ENCODE measurements around the gene TMEM238.
"Not testable (repeated sequence)": the region's sequence is repeated elsewhere in the genome, so short reads cannot be mapped to it uniquely, and the experiment has no call there.

The TMEM238 gene

DNA sequence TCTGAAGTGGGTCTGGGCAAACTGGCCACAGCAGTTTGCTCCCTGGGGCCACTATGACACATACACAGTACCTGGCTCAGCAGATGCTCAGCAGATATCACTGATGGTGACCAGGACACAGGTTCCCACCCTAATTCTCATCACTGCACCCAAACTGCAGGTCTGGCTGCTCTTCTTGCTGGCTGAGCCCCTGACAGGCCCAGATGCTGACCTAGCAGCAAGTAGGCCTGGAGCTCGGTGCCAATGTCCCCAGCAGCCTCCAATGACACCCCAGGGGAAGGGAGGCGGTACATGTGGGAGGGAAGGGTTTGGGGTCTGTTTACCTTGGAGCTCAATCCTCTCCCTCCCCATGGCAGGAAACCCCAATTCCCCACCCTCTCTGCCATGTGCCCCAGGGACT is 18.4 kb upstream of the TMEM238 start:
- no peak for DNase-seq (ENCODE audit: low read depth in 1 of 2, low spot score in 1 of 2)

DNA sequence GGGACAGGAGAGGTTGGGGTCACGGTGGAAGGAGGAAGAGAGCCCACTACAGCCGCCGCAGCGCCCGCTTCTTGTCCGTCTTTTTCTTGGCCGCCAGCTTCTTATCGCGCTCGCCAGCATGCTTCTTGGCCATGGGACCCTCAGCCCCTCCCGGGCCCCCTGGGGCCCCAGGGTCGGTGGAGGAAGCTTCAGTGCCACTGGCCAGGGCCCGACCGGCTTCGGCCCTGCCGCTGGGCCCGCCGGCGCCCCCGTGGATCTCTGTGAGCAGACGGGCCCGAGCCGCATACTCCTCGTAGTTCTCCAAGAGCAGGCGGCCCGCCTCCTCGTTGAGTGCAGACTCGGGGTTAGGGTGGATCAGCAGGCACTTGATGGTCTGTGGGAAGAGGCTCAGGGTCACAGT is 17.3 kb upstream of the TMEM238 start:
- not testable (repeated sequence) for DNase-seq (ENCODE audit: low read depth in 1 of 2, low spot score in 1 of 2)

- DNase-seq (ENCODE audit: low read depth in 1 of 2, low spot score in 1 of 2) = no peak
Observed at GRCh38 chr19:55400281-55401087, 16.4 kb upstream of the TMEM238 start.

DNA sequence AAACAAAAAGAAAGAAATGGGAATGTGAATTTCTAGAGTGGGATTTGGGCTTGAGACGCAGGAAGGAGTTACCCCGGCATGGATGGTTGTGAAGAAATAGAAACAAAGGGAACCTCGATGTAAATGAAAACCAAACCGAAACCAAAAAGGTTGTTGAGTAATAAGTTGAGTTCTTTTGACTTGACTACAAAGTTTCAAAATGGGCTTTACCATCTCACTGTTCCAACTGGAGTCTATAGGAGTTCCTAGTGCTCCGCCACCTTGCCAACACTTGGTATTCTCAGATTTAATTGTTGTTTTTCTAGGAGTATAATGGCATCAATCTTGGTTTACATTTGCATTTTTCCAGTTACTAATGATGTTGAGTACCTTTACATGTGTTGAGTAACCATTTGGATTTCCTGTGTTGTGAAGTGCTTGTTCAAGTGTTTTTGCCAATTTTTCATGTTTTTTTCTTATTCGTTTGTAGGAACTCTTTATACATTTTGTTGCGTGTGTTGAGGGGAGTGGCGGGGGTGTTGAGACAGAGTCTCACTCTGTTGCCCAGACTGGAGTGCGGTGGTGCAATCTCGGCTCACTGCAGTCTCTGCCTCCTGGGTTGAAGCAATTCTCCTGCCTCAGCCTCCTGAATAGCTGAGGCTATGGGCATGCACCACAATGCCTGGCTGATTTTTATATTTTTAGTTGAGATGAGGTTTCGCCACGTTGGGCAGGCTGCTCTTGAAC is 14.3 kb upstream of the TMEM238 start:
- no peak for DNase-seq (ENCODE audit: low read depth in 1 of 2, low spot score in 1 of 2)

- no peak for DNase-seq (ENCODE audit: low read depth in 1 of 2, low spot score in 1 of 2)
Observed at GRCh38 chr19:55392820-55393761, 9.0 kb upstream of the TMEM238 start.

GRCh38 chr19:55391702-55392615 is 7.9 kb upstream of the TMEM238 start:
- DNase-seq (ENCODE audit: low read depth in 1 of 2, low spot score in 1 of 2) = no peak

- DNase-seq (ENCODE audit: low read depth in 1 of 2, low spot score in 1 of 2) = no peak
Observed at GRCh38 chr19:55391191-55391670, 7.1 kb upstream of the TMEM238 start.

- no peak for DNase-seq (ENCODE audit: low read depth in 1 of 2, low spot score in 1 of 2)
Observed at GRCh38 chr19:55390461-55390880, 6.4 kb upstream of the TMEM238 start.

DNA sequence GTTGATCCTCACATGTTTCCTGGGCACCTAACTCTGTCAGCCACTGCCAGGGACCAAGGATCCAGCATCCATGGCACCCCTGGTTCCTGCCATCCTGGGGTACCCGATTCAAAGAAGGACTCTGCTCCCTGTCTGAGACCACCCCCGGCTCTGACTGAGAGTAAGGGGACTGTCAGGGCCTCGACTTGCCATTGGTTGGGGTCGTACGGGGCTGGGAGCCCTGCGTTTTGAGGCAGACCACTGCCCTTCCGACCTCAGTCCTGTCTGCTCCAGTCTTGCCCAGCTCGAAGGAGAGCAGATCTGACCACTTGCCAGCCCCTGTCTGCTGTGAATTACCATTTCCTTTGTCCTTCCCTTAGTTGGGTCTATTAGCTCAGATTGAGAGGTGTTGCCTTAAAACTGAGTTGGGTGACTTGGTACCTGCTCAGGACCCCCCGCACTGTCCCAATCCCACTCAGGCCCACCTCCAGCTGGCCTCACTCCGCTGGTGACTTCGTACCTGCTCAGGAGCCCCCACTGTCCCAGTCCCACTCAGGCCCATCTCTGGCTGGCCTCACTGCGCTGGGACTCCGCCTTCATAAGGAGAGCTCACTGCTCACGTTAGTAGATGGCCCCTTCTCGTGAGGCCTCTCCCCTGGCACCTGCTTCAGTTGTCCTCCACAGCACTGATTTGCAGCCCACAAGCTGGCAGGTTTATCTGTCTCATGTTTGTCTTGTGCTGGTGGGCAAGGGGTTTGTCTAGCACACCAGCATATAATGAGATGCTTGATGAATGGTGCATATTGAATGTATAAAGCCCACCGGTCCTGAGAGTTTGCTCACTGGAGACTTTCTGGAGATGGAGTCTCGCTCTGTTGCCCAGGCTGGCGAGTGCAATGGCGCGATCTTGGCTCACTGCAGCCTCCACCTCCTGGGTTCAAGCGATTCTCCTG is 5.6 kb upstream of the TMEM238 start:
- no peak for DNase-seq (ENCODE audit: low read depth in 1 of 2, low spot score in 1 of 2)

DNA sequence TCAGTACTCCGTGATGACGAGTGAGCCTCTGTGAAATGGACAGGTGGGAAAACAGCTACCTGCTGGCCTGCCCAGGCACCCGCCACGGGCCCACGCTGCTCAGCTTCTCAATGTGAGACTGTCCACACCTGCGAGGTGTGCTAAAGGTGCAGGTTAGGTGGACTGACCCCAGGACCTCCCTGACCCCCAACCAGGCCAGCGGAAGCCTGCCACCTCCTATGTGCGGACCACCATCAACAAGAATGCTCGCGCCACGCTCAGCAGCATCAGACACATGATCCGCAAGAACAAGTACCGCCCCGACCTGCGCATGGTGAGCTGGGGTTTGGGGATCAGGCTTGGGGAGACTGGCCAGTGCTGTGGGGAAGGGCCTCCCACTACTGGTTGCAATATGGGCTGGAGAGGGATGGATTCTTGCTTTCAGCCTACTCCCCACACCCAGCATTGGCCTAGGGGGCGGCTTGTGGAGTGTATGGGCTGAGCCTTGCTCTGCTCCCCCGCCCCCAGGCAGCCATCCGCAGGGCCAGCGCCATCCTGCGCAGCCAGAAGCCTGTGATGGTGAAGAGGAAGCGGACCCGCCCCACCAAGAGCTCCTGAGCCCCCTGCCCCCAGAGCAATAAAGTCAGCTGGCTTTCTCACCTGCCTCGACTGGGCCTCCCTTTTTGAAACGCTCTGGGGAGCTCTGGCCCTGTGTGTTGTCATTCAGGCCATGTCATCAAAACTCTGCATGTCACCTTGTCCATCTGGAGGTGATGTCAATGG is 3.8 kb upstream of the TMEM238 start:
- no peak for DNase-seq (ENCODE audit: low read depth in 1 of 2, low spot score in 1 of 2)

- no peak for DNase-seq (ENCODE audit: low read depth in 1 of 2, low spot score in 1 of 2)
Observed at GRCh38 chr19:55386493-55386971, 2.4 kb upstream of the TMEM238 start.

DNA sequence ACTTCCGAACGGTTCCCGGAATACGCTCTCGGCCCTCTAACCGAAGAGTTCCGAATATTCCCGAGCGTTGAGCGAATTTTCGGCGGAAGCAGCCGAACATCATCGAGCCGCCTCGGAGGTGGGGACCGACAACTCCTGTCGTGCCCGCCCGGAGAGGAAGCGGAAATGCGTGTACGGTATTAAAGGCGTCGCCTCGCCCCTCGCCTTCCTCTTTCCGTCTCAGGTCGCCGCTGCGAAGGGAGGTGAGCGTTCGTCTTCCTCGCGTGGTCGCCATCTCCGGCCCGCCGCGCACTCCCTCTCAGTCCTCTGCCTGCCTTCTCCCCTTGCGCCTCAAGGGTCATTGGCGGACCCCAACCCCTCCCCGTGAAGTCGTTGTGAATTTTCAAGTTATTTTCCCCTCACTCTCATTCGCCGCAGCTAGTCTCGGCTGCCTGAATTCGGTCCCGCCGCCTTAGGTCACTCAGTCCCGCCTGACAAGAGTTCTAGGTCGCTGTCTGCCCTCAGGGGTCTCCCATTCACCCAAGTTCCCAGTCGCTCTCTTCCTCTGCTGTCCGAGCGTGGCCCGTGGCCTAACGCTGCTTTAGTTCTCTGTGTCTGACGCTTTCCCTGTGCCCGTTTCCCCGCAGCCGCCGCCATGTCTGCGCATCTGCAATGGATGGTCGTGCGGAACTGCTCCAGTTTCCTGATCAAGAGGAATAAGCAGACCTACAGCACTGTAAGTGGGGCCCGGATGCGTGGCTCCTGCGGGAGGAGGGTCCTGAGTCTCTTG is 1.8 kb upstream of the TMEM238 start, which contains the start of gene RPL28:
TSS of gene RPL28 (plus strand) at position 209 of the 769 bp plus-strand sequence. CDS start at position 635, 426 bp downstream.
- DNase-seq (ENCODE audit: low read depth in 1 of 2, low spot score in 1 of 2) = peak; percentile 95 to 97

- peak; percentile 88 to 93 for DNase-seq (ENCODE audit: low read depth in 1 of 2, low spot score in 1 of 2)
Observed at GRCh38 chr19:55384920-55385723, 1.0 kb upstream of the TMEM238 start.

DNA sequence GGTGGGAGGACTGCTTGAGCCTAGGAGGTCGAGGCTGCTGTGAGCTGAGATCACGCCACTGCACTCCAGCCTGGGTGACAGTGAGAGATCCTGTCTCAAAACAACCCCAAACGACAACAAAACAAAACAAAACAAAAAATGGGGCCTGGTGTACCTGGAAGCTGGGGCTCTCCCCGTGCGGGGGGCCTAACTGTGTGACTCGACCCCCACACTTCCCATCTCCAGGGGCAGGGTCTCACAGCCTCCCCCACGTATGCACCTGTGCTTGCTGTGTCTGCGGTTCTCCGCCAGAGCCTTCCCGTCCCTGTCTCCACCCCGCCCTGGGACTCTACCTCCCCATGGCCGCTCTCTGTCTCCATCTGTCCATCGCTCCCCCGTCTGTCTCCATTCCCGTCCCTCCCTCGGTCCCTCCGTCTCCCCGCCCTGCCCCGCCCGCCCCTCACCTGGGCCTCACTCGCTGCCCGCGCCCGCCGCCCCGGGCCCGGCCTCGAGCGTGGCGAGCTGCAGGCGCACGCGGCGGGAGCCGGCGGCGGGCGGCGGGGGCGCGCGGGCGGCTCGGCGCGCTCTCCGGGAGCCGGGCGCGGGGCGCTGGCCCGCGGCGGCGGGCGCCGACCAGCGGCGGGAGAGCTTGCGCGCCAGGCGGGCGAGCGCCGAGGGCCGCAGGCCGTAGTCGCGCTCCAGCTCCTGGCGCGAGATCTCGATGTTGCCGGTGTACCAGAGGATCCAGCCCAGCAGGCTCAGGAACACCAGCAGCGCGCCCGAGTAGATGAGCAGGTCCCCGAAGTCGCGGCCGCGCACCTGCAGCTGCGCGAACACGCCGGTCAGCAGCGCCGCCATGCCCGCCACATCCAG is 587 bp downstream of the TMEM238 start:
- peak in 1 of 2 donors; percentile 33 for DNase-seq (ENCODE audit: low read depth in 1 of 2, low spot score in 1 of 2)

DNA sequence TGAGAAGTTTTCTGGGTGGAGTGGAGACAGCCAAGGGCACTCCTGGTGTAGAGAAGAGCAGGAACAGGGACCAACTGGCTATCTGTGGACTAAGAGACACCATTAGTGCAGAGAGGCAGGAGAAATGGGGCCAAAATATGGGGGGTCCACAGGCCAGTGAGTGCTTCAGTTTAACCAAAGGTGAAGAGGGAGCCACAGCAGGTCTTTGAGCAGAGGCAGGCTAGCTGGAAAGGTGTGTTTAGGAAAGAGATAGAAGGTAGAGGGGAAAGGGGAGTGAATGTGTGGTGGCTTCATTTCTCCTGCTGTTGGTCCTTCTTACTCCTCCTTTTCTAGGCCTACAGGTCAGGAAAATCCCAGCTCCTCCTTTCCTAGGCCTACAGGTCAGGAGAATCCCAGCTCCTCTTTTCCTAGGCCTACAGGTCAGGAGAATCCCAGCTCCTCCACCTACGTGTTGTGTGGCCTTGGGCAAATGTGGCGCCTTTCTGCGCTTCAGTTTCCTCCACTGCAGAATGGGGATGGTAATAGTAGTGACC is 1.5 kb downstream of the TMEM238 start:
- DNase-seq (ENCODE audit: low read depth in 1 of 2, low spot score in 1 of 2) = no peak

Measured in stimulated activated CD4-positive, alpha-beta T cell treated with anti-CD3 and anti-CD28 coated beads, Interleukin-15, amount 100 ng/mL, for 1 hour (primary cell).